ENCODE measurements around the gene DIPK1C.

DIPK1C gene

DNA sequence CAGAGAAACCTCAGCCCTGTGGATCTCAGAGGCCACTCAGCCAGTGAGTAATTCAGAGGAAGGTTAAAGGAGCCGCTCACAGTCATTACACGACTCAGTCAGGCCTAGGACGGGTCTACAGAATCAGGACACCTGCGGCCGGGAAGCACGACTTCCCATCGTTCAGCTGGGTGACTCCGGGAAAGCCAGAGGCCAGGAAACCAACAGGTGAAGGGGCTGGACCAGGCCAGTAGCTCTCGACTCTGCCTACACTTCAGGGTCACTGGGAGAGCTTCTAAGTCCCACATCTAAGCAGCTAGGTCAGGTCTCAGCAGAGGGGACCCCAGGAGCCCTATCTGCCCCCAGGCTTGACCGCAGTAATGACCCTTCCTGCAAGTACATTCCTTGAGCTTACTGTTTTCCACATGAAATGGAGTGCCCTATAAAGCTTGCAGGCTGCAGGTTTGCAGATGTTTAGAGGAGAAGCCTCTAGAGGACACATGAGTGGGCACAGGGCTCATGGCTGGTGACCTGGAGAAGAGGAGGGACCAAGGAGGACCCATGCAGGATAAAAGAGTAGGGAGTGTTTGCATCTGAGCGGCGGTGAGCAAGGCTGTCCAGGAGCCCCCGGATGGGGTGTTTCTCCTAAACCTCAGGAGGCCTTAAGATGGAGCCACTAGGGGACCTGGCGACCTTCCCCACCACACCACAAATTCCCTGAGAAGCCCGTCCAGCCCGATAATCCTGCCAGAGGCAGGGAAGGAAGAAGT is 9.5 kb downstream of the DIPK1C start:
- DNase-seq = no peak

DNA sequence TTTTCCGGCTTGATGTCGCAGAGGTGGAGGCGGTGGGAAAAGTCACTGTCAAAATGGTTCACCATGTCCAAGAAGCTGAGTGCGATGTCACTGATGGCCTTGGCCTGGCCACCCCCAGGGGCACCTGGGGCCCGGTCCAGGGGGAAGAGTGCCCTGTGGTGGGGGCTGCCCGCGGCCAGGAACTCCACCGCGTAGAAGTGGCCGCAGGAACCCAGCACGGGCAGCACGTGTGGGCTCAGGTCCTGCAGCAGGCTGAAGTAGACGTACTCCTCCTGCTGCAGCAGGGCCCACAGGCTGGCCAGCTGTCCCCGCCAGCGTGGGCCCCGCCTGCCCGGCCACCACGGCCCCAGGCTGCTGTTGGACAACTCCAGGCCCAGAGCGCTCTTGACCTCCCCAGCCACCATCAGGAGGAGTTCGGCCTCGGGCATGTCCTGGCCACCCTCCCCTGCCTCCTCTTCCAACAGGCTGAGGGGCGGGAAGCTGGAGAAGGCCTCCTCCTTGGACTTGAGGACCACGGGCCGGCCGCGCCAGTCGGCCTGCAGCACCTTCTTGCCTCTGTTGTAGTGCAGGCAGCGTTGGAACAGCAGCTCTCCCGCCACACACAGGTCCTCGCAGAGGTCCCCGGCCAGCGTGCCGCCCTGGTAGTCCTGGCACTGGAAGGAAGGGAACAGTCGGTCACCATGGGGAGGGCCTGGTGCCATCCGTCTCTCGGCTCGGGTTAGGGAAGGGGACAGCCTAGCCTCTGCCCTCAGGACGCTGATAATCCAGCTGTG is 10.3 kb downstream of the DIPK1C start:
- DNase-seq = no peak

- DNase-seq = no peak
These were observed 10.9 kb downstream of the DIPK1C start for GRCh38 chr18:74446178-74446577.

DNA sequence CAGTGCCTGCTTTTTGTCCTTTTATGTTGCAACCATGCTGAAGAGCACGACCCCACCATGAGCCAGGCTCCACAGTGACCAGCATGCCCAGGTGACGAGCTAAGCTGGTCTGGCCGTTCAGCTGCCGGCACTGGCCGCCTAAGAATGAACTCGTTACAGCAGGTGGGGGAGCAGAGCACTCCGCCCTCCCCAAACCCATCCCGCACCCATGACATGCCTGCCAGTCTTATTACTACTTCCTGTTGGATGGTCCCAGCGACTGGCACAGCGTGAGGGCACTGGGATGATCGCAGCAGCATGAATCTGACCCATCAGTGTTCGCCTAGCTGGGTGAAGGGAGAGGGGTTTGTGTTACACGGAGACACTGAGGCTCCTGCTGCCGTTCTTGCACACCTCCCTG is 11.5 kb downstream of the DIPK1C start:
- DNase-seq = no peak

DNA sequence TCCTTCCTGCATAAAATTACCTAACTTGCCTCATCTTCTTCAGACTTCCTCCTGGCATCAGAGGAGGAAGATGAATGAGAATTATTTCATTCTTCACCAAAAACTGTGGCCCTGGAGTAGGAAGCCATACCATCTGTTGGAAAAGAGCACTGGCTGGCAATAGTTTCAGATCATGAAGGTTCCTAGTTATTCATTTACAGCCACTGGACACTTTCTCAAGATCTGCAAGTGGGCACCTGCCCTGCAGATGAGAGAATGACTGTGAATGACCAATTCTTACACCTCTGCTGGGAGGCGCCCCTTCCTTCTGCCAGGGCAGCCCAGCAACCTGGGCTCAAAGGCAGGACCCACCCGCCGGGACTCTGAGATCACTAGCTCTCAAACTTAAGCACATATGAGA is 13.0 kb downstream of the DIPK1C start:
- DNase-seq = no peak

DNA sequence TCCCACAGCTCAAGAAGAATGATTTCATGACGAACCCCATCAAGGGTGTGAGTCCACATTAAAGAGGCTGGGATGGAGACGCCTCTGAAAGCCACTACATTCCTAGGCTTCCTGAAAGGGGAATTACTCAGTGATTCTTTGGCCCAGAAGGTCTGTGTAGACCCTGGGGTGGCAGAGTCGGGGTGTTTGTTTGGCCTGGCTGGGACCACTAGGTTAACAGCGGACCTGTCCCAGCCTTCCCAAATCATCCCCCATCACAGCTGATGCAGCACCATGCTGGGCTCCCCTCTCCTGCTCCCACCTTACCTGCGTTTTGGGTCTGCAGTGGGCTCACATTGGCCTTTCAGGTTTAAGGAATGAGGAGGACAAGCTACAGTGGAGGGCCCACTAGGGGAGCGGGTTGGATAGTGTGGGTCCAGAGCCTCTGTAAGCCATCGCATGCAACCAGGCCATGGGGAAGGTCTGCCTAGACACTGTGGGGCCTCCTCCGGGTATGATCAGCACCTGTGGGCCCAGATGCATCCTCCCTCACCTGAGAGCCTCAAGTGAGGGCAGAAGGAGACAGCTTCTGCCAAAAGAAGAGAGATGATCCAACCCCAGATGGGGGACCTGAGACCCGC is 16.2 kb downstream of the DIPK1C start:
- no peak for DNase-seq

GRCh38 chr18:74438091-74438490 is 19.0 kb downstream of the DIPK1C start:
- no peak for DNase-seq

GRCh38 chr18:74436158-74436769 is 20.8 kb downstream of the DIPK1C start:
- DNase-seq = no peak

GRCh38 chr18:74435740-74436139 is 21.4 kb downstream of the DIPK1C start:
- no peak for DNase-seq

DNA sequence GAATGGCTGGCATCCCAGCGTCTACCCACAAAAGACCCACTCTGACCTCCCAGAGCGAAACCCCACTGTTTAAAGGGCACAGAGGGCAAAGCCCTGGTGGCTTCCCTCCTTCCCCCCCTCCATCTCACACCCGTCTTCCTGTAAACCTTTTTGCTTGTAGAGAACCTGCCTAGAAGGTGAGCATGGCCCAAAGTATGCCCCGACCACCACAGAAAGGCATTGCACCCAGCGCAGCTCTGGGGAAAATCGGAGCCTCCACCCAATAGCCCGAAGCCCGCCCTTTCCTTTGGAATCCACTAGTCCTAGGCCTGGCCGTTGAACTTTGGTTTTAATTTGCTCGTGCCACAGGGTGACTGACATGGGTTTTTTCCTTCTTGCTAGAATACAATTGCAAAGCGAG is 22.6 kb downstream of the DIPK1C start:
- DNase-seq = no peak

- DNase-seq = no peak
These were observed 26.1 kb downstream of the DIPK1C start for GRCh38 chr18:74430806-74431571.

DNA sequence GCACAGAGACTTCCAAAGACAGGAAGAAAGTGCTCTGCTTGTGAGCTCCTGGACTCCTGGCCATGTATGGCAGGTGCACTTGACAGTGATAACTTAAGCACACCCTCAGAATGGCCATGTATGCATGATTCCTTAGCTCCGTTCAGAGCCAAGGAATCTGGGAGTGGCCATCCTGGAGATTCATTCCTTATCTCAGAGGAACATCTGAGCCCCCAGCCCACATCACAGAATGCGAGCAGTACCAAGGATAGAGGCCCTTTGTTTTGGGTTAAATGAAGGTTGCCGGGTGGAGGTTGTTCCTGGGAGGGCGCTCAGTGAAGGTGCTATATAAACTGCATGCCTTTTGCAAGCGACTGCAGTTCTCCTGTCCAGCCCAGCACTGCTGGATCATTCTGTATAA is 26.9 kb downstream of the DIPK1C start:
- no peak for DNase-seq

DNA sequence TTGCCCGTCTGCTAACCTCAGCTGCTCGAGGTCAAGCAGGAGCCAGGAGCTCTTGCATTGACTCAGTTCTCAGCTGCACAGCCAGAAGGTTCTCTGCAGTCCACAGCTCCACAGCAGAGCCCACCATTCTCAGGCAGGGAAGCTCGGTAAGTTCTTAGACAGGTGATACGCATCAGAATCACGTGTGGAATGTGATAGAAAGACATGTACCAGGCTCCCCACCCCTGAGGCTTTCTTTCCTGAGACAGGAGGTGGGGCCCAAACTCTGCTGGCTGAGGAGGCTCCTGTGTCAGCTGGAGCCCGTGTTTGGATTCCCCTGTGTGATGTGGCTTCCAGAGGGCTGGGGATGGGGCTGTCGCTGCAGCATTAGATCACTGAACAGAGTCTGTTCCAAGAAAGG is 28.0 kb downstream of the DIPK1C start:
- DNase-seq = no peak

DNA sequence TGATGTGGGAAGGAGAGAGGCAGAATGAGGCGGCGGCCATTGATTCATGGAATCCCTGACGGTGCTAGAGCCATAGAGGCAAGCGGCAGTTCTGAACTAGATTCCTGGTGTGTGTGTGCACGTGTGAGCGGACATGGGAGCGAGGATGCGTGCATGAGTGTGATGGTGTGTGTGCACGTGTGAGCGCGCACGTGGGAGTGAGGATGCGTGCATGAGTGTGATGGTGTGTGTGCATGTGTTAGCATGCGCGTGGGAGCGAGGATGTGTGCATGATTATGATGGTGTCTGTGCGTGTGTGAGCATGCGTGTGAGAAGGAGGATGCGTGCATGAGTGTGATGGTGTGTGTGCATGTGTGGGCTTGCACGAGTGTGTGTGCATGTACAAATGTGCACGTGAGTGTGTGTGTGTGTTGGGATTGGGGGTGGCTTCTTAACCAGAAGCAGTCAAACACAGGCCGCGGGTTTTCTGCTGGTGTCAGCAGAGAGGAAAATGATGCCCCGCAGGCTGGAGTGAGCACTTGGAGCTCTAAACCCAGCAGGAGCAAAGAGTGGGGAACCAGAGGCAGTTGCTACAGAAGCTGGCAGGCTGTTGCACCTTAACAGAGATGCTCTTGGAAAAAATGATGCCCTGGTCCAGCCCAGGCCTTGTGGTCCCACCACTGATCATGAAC is 29.5 kb downstream of the DIPK1C start:
- no peak for DNase-seq

GRCh38 chr18:74425876-74426275 is 31.2 kb downstream of the DIPK1C start:
- DNase-seq = no peak

- no peak for DNase-seq
These were observed 31.9 kb downstream of the DIPK1C start for GRCh38 chr18:74425161-74425560.

- DNase-seq = no peak
These were observed 34.6 kb downstream of the DIPK1C start for GRCh38 chr18:74422541-74422940.

DNA sequence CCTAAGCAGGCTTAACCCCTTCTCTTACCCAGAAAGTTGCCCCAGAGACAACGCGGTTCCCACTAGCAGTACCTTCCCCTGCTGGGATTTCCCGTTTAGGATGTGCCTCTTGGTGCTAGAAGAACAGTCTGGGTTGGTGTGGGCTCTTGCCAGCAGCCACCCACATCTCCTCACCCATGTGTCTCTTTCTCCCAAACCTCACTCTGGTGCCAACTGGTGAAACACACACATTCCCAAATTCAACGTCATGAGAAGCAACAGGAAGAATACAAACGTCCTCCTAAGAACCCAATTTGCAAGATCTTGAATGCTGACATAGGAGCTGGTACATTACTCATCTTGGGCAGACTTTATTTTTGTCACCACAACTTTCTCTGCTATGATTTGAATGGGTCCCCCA is 36.2 kb downstream of the DIPK1C start:
- DNase-seq = no peak

DNA sequence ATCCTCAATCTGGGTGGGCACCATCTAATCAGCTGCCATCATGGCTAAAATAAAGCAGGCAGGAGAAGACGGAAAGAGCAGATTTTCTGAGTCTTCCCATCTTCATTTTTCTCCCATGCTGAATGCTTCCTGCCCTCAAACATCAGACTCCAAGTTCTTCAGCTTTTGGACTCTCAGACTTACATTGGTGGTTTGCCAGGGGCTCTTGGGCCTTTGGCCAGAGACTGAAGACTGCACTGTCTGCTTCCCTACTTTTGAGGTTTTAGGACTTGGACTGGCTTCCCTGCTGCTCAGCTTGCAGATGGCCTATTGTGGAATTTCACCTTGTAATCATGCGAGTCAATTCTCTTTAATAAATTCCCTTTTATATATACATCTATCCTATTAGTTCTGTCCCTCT is 36.6 kb downstream of the DIPK1C start:
- no peak for DNase-seq

- DNase-seq = no peak
These were observed 37.3 kb downstream of the DIPK1C start for GRCh38 chr18:74419761-74420160.

GRCh38 chr18:74418023-74418422 is 39.1 kb downstream of the DIPK1C start:
- DNase-seq = no peak

DNA sequence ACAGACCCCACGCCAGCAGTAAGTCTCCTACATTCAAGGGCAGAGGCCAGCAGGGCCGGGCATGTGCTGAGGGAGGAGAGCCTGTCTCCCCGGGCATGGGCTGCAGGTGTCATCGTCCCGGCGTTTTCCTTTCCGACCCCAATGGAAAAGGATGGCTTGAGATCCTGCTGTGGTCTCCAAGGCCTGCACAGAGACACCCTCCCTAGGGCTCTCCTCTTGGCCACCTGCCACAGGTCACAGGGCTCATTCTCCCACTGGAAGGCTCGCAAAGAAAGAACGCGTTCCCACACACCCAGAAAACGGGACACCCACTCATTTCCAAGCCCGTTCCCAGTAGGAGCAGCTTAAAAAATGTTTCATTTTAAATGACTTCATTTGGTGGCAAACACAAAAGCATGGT is 41.0 kb downstream of the DIPK1C start:
- no peak for DNase-seq
